Activated T-helper 1 cell treated with anti-CD3 and anti-CD28 coated beads, Interleukin-12 subunit alpha, Interleukin-12 subunit beta, Interleukin-2, Interleukin-4 antibody, amounts not matched to agents 30 ng/mL and 10 ng/mL and 1 ng/mL, durations not matched to agents 14 hours and 24 hours and 36 hours (primary cell): ENCODE results near the gene NPHP3. TPM values are rescaled to one million over a fixed set of nuclear protein-coding genes. Genes with fewer than 3 reads are reported as not detected.

ENCODE experiments used
- DNase-seq: peaks from one replicate; pipeline ENCODE4 v3.0.0; 2021; ENCODE audit warnings: low spot score
- H3K27ac Mint-ChIP-seq: one replicate; pipeline ENCODE4 v1.8.0; 2021; ENCODE audit warnings: mild to moderate bottlenecking, mixed read lengths
- H3K27me3 Mint-ChIP-seq: one replicate; pipeline ENCODE4 v1.8.0; 2022; ENCODE audit warnings: mild to moderate bottlenecking, moderate library complexity, mixed read lengths; ENCODE audit not compliant: insufficient read depth
- H3K36me3 Mint-ChIP-seq: one replicate; pipeline ENCODE4 v1.8.0; 2021; ENCODE audit warnings: low read depth, mixed read lengths
- H3K4me1 Mint-ChIP-seq: one replicate; pipeline ENCODE4 v1.8.0; 2021; ENCODE audit warnings: low read depth, mixed read lengths
- H3K4me3 Mint-ChIP-seq: one replicate; pipeline ENCODE4 v1.8.0; 2021; ENCODE audit warnings: mild to moderate bottlenecking, moderate library complexity, mixed read lengths
- H3K9me3 Mint-ChIP-seq: one replicate; pipeline ENCODE4 v1.8.0; 2021; ENCODE audit warnings: mixed read lengths
- intact Hi-C: fragments of 100-400 bp; cut with micrococcal nuclease; formaldehyde crosslinking; loops from one replicate; pipeline ENCODE4 v1.15.1; 2024
- total RNA-seq: library from RNA; stranded (reverse); gene quantifications from 2 replicates; pipeline ENCODE4 v1.2.3, GENCODE V29; 2022

The NPHP3 gene
- total RNA-seq, 1 donor from 2014 or later, result 17.0 TPM

GRCh38 chr3:132675408-132675807 is 46.8 kb downstream of the NPHP3 start:
- H3K27ac Mint-ChIP-seq, result no peak overlapping the region
- H3K36me3 Mint-ChIP-seq, result peaks cover 25% of the 10 kb centered on the region
- H3K4me1 Mint-ChIP-seq, result no peaks in the 10 kb centered on the region
- no peak overlapping the region for H3K4me3 Mint-ChIP-seq
- H3K27me3 Mint-ChIP-seq, result no peaks in the 10 kb centered on the region
- intact Hi-C loops, result no loop called here
- DNase-seq, result no peak
- H3K9me3 Mint-ChIP-seq, result no peaks in the 10 kb centered on the region

DNA sequence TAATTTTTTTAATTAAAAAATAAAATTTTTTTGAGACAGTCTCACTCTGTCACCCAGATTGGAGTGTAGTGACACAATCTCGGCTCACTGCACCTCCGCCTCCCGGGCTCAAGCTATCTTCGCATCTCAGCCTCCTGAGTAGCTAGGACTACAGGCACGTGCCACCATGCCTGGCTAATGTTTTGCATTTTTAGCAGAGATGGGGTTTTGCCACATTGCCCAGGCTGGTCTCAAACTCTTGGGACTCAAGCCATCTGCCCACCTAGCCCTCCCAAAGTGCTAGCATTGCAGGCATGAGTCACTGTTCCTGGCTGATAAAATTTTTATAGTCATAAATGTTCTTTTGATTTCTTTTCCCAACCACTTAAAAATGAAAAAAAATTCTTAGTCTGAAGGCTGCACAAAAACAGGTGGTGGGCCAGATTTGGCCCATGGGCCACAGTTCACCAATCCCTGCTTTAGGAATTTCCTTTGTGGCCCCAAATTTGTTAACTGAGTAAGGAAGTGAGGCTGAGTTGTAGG is 52.9 kb downstream of the NPHP3 start:
- intact Hi-C loops, result no loop called here
- Mint-ChIP-seq H3K4me1 (peaks cover 14% of the 10 kb centered on the region), H3K27me3 (no peaks in the 10 kb centered on the region), H3K27ac (no peak overlapping the region), H3K4me3 (no peak overlapping the region), H3K36me3 (peaks cover 36% of the 10 kb centered on the region), H3K9me3 (no peaks in the 10 kb centered on the region)
- DNase-seq, result no peak

DNA sequence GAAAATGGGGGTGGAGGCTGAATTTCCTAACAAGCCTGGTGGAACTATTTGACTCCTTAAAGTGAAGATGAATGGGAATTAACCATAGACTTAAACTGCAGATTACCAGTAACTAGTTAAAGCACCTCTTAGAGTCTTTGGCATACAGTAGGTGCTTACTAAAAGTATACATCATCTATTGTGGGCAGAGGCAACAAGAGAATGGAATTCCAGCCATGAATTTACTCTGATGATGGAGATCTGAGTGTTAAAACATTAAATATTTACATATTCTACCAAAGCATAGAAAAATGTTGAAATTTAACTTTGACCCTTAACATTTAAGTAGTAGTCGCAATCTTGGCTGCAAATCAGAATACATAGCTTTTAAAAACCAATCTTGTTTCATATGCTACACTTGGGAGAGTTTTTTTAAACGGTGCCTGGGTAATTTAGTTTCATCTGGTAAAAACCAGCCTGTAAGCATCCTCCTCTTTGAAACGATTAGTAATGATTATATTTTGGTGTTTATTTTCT is 56.9 kb downstream of the NPHP3 start:
- DNase-seq, result no peak
- Mint-ChIP-seq H3K4me1 (peaks cover 37% of the 10 kb centered on the region), H3K27me3 (no peaks in the 10 kb centered on the region), H3K4me3 (no peak overlapping the region), H3K9me3 (no peaks in the 10 kb centered on the region), H3K36me3 (peaks cover 47% of the 10 kb centered on the region), H3K27ac (no peak overlapping the region)
- intact Hi-C loops, result no loop called here

- intact Hi-C loops, result no loop called here
- Mint-ChIP-seq H3K4me1 (peaks cover 53% of the 10 kb centered on the region), H3K9me3 (no peaks in the 10 kb centered on the region), H3K27me3 (no peaks in the 10 kb centered on the region), H3K27ac (no peak overlapping the region), H3K4me3 (peak overlapping the region; percentile 97), H3K36me3 (peaks cover 35% of the 10 kb centered on the region)
- DNase-seq, result no peak
Measured at GRCh38 chr3:132662212-132662611, 60.0 kb downstream of the NPHP3 start.

- H3K36me3 Mint-ChIP-seq, result peaks cover 36% of the 10 kb centered on the region
- peaks cover 52% of the 10 kb centered on the region for H3K4me1 Mint-ChIP-seq
- H3K4me3 Mint-ChIP-seq, result peak overlapping the region; percentile 97
- H3K27ac Mint-ChIP-seq, result peak overlapping the region; percentile 98
- no peaks in the 10 kb centered on the region for H3K27me3 Mint-ChIP-seq
- H3K9me3 Mint-ChIP-seq, result no peaks in the 10 kb centered on the region
- intact Hi-C loops, result no loop called here
- DNase-seq, result no peak
Measured at GRCh38 chr3:132661101-132661500, 61.1 kb downstream of the NPHP3 start.

DNA sequence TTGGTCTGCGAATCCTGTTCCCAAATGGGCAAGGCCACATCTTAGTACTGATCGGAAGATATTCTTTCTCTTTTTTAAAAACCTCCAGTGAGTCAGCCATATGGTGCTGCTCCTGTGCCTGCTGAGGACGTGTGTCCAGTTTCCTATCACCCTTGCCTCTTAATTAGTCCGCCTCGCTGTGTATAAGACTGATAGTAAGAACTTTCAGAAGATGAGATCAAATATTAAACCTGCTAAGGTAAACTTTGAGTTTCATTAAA is 61.5 kb downstream of the NPHP3 start:
- Mint-ChIP-seq H3K27ac (peak overlapping the region; percentile 98), H3K4me1 (peaks cover 52% of the 10 kb centered on the region), H3K36me3 (peaks cover 32% of the 10 kb centered on the region), H3K4me3 (peak overlapping the region; percentile 97), H3K9me3 (no peaks in the 10 kb centered on the region), H3K27me3 (no peaks in the 10 kb centered on the region)
- intact Hi-C loops, result loop anchor here (1.0 kb wide), 6 partner anchors 62 to 1145 kb away; partner anchors contain the start of genes CDV3, DNAJC13, NPHP3 and SRPRB
- no peak for DNase-seq

GRCh38 chr3:132660052-132660810 is 62.0 kb downstream of the NPHP3 start, which contains the start of gene UBA5:
UBA5 (plus strand) TSS chr3:132660329; CDS start chr3:132660538, 209 bp downstream.
- Mint-ChIP-seq H3K27me3 (no peaks in the 10 kb centered on the region), H3K4me3 (peak within 1 kb of the TSS; percentile 97), H3K27ac (peak within 1 kb of the TSS; percentile 98), H3K36me3 (peaks cover 30% of the 10 kb centered on the region), H3K4me1 (peaks cover 52% of the 10 kb centered on the region), H3K9me3 (no peaks in the 10 kb centered on the region)
- intact Hi-C loops, result loop anchor here (1.0 kb wide), 6 partner anchors 62 to 1145 kb away; partner anchors contain the start of genes CDV3, DNAJC13, NPHP3 and SRPRB
- DNase-seq, result peak; percentile 65

GRCh38 chr3:132659365-132660051 is 62.7 kb downstream of the NPHP3 start, which contains the start of gene ACAD11:
ACAD11 (minus strand) TSS chr3:132659809; CDS start chr3:132659751, 58 bp downstream.
- DNase-seq, result peak; percentile 24
- H3K9me3 Mint-ChIP-seq, result no peaks in the 10 kb centered on the region
- no peaks in the 10 kb centered on the region for H3K27me3 Mint-ChIP-seq
- intact Hi-C loops, result loop anchor here (1.0 kb wide), 6 partner anchors 63 to 1146 kb away; partner anchors contain the start of genes CDV3, DNAJC13, NPHP3 and SRPRB
- H3K36me3 Mint-ChIP-seq, result peaks cover 23% of the 10 kb centered on the region
- H3K4me1 Mint-ChIP-seq, result peaks cover 44% of the 10 kb centered on the region
- H3K27ac Mint-ChIP-seq, result peak within 1 kb of the TSS; percentile 98
- peak within 1 kb of the TSS; percentile 97 for H3K4me3 Mint-ChIP-seq

- Mint-ChIP-seq H3K27me3 (no peaks in the 10 kb centered on the region), H3K4me1 (peaks cover 41% of the 10 kb centered on the region), H3K4me3 (peak overlapping the region; percentile 97), H3K27ac (peak overlapping the region; percentile 98), H3K9me3 (no peaks in the 10 kb centered on the region), H3K36me3 (peaks cover 23% of the 10 kb centered on the region)
- intact Hi-C loops, result no loop called here
- DNase-seq, result no peak
Measured at GRCh38 chr3:132659000-132659364, 63.2 kb downstream of the NPHP3 start.

GRCh38 chr3:132657869-132658747 is 64.1 kb downstream of the NPHP3 start:
- no peak for DNase-seq
- Mint-ChIP-seq H3K4me1 (peaks cover 32% of the 10 kb centered on the region), H3K27ac (peak overlapping the region; percentile 60), H3K36me3 (peaks cover 16% of the 10 kb centered on the region), H3K9me3 (no peaks in the 10 kb centered on the region), H3K4me3 (peak overlapping the region; percentile 97), H3K27me3 (no peaks in the 10 kb centered on the region)
- intact Hi-C loops, result no loop called here

- H3K27ac Mint-ChIP-seq, result no peak overlapping the region
- peaks cover 20% of the 10 kb centered on the region for H3K4me1 Mint-ChIP-seq
- intact Hi-C loops, result no loop called here
- no peaks in the 10 kb centered on the region for H3K9me3 Mint-ChIP-seq
- no peak for DNase-seq
- H3K4me3 Mint-ChIP-seq, result no peak overlapping the region
- no peaks in the 10 kb centered on the region for H3K27me3 Mint-ChIP-seq
- H3K36me3 Mint-ChIP-seq, result peaks cover 4% of the 10 kb centered on the region
Measured at GRCh38 chr3:132655471-132655870, 66.7 kb downstream of the NPHP3 start.

GRCh38 chr3:132654721-132655120 is 67.5 kb downstream of the NPHP3 start:
- Mint-ChIP-seq H3K4me1 (peaks cover 20% of the 10 kb centered on the region), H3K27me3 (no peaks in the 10 kb centered on the region), H3K27ac (no peak overlapping the region), H3K4me3 (no peak overlapping the region), H3K36me3 (peaks cover 4% of the 10 kb centered on the region), H3K9me3 (no peaks in the 10 kb centered on the region)
- intact Hi-C loops, result no loop called here
- no peak for DNase-seq
